ENCODE measurements around the gene FUNDC1.

- no peak for TF ChIP-seq POLR2A (IDR thresholded peaks at IDR 0.05; ENCODE audit: low read length)
- TF ChIP-seq GATA1 (IDR thresholded peaks at IDR 0.05; ENCODE audit: low read depth, low read length), result no peak
Measured at GRCh38 chrX:44568196-44568595, 25.5 kb upstream of the FUNDC1 start.
